ENCODE measurements around the gene SART3.
A peak's percentile ranks its signal among the peaks of the same experiment; 100 is the strongest.
"Not testable (repeated sequence)": the region's sequence is repeated elsewhere in the genome, so short reads cannot be mapped to it uniquely, and the experiment has no call there.

Gene SART3

DNA sequence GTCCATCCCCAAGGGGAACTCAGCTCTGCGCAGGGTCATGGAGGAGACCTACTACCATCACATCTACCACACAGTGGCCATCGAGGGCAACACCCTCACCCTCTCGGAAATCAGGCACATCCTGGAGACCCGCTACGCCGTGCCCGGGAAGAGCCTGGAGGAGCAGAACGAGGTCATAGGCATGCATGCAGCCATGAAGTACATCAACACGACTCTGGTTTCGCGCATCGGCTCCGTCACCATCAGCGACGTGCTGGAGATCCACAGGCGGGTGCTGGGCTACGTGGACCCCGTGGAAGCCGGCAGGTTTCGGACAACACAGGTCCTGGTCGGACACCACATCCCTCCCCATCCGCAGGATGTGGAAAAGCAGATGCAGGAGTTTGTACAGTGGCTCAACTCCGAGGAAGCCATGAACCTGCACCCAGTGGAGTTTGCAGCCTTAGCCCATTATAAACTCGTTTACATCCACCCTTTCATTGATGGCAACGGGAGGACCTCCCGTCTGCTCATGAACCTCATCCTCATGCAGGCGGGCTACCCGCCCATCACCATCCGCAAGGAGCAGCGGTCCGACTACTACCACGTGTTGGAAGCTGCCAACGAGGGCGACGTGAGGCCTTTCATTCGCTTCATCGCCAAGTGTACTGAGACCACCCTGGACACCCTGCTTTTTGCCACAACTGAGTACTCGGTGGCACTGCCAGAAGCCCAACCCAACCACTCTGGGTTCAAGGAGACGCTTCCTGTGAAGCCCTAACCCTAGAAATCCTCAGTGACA, 42.1 kb downstream of the SART3 start:
- DNase-seq = no peak

DNA sequence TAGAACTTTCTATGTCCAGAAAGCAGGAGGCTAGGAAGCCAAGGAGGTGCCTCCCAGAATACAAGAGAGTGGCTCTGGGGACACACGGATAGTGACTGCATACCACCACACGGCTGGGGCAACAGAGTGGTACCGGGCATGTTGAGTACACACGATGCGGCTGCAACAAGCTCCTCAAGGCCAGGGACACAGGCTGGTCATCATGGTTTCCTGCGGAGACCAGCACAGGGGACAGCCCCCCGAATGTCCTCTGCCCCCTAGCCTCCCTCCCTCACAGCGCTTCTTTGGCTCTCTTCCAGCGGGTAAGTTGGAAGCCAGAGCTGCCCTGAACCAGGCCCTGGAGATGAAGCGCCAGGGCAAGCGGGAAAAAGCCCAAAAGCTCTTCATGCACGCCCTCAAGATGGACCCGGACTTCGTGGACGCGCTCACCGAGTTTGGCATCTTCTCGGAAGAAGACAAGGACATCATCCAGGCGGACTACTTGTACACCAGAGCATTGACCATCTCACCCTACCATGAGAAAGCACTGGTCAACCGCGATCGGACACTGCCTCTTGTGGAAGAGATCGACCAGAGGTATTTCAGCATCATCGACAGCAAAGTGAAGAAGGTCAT, 42.8 kb downstream of the SART3 start:
- DNase-seq = no peak

DNA sequence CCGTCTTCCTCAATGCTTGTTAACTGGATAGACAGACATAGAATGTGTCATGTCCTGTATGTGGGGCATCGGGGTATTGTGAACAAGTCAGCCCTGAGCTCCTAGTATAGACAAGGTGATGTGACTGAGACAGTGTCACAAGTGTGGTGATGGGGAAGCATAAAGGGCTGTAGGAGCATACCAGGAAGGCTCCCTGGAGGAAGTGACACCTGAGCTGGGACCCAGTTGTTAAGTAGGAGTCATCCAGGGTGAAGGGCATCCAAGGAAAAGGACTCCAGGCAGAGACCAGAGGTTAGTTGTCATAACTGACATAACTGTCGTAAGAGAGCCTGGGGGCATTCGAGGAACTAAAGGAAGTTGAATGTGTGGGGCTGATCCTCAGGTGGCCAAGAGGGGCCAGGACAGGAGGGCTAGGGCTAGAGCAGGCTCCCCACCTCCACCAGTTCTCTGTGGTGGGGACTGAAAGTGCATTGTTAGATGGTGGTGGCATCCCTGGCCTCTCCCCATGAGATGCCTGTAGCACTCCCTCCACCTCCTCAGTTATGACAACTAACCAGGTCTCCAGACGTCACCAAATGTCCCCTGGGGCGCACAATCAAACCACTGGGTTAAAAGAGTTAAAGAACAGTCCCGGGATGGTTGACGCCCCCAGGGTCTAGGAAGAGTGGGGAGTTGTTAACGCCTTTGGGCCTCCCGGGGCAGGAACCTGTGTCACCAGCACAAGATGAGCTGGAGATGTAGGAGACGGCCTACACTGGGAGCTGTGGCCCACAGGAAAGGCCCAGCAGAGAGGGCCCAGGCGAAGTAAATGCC, 43.5 kb downstream of the SART3 start:
- no peak for DNase-seq

DNA sequence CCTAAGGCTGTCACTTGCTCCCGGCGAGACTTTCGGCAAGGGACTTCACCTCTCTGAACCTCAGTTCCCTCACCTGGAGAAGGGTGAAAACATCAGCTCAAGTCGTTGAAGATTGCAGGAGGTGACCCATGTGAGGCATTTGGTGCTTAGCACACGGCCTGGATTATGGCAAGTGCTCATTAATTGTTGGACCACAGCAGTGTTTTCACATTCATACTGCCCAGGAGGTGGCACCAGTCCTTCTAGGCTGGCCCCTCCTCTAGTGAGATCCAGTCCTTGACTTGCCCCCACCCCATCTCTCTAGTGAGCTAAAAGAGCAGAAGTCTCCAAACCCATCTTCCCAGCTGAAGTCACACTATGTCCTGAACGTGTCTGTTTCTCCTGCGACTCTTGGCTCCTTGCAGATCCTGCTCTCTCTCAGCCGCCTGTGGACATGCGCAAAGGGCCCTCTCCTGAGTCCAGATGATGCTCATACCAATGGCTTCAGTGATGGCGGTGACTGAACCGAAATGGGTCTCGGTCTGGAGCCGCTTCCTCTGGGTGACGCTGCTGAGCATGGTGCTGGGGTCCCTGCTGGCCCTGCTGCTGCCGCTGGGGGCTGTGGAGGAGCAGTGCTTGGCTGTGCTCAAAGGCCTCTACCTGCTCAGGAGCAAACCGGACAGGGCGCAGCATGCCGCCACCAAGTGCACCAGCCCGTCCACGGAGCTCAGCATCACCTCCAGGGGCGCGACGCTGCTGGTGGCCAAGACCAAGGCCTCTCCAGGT, 44.3 kb downstream of the SART3 start:
- no peak for DNase-seq

DNA sequence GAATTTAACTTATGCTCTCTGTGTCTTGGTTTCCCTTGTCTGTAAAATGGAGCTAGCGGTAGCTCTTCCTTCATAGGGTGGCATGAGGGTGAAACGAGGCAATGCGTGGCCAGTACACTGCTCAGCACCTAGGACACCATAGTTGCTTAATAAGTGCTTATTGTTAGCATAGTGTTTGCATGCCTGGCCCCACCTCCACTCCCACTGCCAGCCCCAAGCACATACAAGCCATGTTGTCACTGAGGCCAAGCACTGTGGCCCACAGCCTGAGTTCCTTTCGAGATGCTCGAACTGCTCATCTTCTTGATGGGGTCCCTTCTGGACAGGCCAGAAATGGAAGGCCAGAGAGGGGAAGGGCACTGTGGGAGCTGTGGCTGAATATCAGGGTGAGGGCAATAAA, 45.1 kb downstream of the SART3 start:
- no peak for DNase-seq

DNA sequence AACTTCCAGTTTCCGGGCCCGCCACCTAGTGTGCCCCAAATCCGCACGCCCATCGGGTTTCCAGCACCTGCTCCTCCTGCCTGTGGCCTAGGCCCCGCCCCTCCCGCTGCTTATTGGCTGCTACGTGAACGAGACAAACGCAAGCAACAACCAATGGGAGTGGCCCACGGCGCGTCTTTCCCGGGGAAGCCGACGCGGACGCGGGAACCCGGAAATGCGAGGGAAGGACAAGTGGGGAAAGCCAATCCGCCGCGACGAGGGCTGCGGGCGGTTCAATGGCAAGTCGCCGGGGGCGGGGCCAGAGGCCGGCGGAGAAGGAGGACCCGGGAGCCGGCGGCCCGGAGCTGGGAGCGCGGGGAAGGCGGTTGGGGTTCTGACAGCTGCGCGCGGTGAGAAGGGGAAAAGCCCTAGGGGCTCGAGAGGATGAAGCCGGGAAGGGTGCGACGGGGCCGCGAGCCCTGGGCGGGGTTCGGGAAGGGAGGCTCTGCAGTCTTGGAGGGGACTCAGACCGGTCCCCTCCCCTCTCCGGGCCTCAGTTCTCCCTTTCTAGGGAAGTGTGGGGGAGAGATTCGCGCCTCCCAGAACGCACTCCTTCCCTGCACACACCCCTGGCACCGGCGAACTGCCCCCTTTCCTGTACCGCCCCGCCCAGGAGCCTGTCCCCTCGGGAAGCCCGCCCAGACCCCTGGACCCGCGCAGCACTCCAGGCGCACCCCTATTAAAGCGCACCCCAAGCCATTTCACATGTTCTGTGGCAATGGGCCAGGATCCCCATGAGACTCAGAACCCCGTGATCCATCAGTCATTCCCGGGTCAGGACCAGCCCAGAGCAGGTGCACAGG, 45.8 kb downstream of the SART3 start, which contains the start of gene FICD:
TSS of gene FICD (plus strand) at position 305 of the 842 bp plus-strand sequence. CDS start 1,696 bp downstream, outside the sequence.
- DNase-seq = peak; percentile 97

DNA sequence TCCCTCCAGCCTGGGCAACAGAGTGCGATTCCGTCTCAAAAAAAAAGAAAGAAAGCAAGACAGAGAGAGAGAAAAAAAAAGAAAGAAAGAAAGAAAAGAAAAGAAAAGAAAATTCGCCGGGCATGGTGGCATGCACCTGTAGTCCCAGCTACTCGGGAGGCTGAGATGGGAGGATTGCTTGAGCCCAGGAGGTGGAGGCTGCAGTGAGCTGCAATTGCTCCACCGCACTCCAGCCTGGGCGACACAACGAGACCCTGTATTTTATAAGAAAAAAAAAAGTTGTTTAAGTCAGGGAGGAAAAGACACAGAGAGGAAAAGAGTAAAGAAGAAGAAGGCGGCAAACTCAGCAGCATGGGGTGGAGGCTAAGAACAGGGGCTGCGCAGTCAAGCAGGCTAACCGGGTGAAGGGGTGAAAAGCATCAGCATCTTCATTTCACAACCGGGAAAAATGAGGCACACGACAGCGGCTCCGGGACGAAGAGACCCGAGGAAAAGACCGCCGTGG, 46.5 kb downstream of the SART3 start:
- DNase-seq = no peak

DNA sequence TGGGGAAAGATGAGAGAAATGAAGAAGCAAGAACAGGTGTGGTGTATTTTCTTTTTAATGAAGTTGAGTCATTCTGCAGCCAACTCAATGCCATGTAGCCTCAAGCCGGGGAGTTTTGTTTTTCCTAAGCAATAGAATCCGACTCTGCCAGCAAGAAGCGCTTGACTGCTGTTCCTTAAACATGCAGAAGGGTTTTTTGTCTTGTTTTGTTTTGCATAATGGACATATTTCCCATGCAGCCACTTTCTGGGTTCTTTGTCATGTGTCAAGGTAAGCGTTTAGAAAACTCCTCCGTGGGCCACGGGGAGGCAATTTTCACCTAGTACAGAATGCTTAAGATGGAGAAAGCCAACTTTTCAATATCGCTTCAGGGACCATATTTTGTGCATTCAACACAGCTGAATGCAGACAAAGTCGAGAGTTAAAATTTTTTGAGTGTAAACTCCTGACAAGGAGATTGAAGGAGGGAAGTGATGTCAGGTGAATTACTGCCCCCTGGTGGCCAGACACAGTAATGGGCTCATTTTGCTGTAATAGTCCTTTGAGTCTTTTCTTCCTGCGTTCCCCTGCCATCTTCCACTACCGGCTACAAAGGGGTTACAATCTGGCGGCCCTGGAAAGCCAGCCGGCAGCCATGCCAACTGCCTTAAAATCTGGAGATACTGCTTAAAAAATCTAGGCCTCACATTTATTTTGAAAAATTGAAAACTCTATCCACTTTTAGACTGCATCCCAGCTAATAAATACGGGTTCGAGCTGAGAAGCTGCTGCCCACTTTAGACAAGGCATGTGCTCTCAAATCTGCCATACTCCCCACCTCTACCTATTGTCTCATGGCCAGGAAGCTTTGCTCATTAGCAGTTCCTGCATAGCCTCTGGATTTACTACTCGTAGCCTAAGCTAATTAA, 49.1 kb downstream of the SART3 start:
- DNase-seq = peak; percentile 5

DNA sequence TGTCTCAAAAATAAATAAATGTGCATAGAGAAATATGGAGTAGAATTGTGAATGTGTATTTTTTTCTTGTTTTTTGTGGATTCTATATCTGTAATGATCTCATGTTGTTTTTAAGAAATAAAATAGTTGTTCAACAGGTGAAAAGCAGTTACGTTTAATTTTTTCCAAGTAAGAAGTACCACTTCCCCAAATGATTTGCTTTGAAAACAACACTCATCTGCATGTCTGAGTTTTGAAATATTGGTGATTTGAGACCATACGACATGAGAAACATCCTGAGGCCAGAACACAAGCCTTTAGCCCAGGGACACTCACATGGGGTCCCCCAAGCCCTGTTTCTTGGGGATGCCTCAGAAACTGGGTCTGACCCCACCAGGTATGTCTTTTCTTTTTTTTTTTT, 50.1 kb downstream of the SART3 start:
- no peak for DNase-seq

DNA sequence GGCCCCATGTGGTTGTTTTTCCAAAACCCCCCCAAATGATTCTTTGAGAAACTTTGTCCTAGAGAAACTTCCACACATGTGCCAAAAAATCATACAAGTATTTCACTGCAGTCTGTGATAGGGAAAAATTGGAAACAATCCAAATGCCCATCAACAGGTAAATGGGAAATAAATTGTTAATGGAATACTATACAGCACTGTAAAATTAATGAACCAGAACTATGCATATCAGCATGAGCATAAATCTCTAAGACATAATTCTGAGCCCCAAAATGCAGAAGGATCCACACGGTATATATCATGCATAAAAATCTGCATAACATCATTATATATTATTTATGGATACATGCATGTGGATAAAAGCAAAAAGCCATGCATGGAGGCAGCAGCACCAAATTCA, 51.2 kb downstream of the SART3 start:
- DNase-seq = no peak

DNA sequence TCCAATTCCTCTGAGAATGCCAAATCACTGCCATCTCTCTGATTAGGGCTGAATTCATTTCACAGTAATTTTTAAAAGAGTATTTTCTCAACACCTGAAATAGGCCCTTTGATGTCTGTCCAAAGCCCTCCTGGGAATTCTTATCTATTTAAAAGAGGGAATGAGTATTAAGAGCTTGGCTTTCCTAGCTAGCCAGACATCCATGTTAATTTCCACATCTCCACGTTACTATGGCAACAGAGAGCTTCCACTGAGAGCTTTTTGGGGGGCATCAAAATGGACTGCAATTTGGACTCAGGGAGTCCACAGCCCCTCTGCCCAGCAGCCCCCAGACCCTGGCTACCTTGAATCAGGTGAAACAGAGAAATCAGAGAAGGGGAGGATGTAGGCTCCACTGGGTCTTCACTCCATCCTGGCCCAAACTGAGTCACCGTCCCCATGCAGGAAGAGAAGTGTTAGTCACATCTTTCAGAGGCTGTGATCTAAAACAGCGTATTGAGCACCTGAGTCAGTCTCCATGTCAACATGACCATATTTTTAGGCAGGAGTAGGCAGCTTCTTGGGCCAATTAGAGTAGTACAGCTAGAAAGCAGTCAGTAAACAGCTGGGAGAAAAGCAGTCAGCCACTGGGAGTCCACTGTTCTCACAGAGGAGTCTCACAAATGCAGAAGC, 52.9 kb downstream of the SART3 start:
- no peak for DNase-seq

DNA sequence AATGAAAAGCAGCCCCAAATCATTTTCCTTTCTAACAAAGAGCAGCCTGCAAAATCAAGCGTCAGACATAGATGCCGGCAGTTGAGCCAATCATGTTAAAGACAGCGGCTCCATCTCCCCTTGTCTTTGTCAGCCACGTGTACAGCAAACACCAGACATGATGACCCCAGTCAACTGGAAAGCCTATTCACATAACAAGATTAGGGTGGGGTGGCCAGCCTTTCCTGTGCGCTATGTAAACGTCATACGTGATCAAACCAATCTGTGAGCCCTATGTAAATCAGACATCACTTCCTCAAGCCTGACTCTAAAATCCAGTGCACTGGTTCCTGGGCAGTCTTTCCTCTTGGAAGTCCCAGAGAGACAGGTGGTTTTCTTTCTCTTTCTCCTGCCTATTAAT, 55.8 kb downstream of the SART3 start:
- no peak for DNase-seq

DNA sequence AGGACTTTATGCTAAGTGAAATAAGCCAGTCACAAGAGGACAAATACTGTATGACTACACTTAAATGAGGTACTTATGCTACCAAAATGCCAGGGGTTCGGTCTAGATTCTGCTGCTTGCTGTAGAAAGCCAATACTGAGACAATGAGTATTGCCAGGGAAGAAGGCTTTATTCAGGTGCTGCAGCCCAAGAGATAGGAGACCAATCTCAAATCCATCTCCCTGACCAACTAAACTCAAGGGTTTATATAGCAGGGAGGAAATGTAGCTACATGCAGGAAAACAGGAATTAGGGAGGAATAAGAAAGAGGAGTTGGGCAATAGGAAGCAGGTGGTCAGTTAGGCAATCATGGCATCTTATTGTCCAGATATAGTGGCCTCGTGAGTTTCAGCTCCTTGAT, 58.1 kb downstream of the SART3 start:
- DNase-seq = no peak

DNA sequence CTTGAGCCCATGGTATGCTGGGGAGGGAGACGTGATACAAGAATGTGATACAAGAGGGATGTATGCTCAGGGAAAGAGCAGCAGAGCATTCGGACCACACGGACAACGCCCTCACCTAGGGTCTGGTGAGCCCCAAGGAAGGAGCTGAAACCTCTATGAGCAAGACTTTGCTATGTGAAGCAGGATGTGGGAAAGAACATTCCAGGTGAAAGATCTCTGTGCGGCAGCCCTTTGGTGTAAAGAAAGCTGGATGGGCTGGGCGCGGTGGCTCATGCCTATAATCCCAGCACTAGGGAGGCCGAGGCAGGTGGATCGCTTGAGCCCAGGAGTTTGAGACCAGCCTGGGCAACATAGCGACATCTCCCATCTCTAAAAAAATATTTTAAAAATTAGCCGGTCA, 62.8 kb downstream of the SART3 start:
- no peak for DNase-seq

DNA sequence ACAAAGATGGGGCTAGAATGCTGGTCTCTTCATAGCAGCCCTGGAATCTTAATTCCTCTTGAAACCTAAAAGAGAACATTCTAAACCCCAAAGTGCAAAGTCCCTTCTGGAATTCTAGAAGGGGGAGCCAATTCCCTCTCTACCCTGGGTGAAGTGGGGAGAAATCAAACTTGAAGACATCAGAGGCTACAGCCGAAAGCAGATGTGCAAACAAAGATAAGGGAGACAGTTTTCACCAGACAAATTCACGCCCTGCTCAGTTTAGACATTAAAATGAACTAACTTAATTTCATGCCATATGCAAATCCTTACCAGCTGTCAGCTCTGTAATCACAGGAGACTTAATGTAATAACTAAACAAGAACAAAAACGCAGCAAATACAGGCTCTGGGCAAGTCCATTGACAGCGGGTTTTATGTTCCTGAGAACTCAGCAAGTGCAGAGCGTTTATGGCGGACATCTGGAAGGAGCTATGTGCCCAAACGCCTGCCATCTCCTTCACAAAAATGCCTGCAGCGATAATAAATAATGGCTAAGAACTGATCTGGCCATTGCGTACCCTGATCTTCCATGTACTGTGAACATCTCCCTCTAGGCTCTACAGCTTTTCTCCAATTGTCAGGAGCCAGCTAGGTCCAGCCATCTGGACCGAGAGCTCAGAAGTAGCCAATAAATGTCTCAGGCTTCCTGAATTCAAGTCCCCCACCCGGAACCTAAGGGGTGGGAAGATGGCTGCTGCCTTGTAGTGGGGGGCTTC, 65.0 kb downstream of the SART3 start:
- DNase-seq = no peak

DNA sequence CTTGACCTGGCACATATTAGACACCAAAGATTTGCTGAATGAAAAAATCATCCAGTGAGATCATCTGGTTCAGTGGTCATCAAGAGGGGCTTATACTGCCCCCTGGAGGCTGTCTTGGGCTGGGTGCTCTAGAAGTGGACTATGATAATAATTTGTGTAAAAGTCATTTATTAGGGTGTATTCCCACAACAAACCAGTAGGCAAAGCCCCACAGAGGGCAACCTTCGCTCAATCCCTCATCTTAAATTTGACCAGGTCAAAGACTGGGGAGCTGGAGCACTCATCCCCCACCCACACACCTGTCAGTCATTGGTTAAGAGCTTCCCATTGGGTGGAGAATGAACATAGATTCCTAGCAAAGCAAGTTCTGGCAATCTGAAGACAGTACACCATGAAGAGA, 65.9 kb downstream of the SART3 start:
- no peak for DNase-seq

DNA sequence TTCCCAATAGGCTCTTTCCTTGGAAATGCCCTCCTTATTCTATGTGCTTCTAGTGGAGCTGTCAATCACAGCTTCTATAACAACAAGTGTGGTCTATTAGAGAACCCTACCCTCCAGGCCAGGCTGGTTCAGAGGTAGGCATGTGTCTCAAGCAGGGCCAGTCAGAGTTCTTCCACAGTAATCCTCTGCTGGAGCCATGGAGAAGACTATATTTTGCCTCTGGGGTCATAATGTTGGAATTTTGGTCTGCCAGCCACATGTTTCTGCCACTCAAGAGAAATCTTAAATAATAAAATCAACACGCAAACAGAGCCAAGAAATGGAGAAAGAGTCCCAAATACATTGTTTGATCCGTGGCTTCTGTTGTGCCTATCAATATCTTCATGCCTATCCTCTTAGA, 69.7 kb downstream of the SART3 start:
- no peak for DNase-seq

DNA sequence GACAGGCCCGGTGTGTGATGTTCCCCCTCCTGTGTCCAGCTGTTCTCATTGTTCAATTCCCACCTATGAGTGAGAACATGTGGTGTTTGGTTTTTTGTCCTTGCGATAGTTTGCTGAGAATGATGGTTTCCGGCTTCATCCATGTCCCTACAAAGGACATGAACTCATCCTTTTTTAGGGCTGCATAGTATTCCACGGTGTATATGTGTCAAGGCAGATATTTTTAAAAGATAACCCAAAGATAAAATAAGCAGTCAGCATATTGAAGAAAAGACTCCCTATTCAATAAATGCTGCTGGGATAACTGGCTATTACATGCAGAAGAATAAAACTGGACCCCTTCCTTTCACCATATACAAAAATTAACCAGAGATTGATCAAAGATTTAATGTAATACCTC, 73.9 kb downstream of the SART3 start:
- not testable (repeated sequence) for DNase-seq

DNA sequence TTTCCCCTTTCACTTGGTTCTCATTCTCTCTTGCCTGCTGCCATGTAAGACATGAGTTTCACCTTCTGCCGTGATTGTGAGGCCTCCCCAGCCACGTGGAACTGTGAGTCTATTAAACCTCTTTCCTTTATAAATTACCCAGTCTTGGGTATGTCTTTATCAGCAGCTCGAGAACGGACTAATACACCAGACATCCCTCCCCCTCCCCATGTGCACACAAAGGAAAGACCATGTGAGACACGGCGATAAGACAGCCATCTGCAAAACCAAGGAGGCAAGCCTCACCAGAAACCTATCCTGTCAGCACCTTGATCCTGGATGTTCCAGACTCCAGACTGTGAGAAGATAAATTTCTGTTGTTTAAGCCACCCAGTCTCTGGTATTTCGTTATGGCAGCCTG, 75.6 kb downstream of the SART3 start:
- DNase-seq = not testable (repeated sequence)
